ENCODE measurements around the gene USP20.

USP20 gene

DNA sequence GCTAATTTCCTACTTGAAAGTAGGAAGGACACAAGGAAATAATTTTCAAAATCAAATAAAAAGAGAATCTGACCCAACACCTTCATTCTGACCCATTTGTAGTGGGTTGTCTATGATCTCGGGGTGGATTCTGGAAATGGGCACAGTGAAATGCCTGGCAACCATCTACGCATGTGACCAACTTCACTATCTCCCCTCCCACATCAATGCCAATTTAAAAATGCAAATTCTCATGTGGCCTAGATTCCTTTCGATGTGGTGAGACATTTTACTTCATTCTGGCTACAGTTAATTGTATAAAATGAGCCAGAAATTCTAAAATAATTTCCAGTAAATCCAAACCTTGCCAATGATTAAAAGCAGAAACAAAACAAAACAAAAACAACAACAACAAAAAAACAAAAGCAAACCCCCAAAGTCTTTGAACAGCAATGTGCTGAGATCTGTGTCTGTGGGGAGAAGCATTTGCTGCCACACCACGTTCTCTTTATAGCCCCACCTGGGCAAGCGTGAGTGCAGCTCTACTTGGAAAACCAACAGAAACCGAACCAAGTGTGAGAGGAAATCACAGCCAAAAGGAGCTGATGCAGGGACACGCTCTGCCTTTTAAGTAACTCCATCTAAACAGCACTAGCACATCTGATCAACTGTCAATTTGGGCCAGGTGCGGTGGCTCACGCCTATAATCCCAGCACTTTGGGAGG is 59.0 kb downstream of the USP20 start:
- DNase-seq = peak in 1 of 2 donors; percentile 68

DNA sequence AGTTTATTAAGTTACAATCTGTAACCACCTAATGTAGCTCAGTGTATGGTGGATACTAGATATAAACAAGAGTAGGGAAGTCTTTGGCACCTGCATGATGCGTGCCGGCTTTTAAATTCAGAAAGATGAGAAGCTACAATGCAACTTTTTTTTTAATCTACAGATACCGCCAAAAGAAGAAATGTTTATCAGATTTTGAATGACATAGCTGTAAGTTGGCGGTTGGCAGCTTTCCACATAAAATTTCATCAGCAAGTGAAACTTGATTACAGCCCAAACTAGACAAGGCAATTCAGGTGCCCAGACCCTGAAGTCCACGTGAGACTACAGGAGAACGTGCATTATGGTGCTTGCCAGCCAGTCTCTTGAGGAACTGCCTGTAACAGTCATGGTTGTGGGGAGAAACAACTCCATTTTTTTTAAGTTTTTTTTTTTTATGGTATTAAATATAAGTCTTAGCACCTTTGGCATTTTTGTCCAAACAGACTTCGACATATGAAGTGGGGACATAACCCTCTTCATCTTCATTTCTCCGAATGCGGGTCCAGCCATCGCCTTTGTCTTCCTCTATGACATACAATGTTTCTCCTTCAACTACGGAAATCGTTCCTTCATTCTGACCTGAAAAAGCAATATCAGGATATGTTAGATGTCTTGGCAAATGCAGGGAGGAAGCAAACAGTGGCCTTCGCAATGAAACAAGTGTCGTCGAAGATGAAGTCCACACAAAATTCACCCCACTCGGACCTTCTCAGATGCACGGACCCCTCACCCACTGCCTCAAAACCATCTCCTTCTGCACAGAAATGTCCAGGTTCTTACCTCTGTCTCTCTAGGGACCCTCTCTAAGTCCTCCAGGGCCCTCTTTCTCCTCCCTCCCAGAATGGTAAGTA is 60.4 kb downstream of the USP20 start:
- peak; percentile 51 to 62 for DNase-seq

DNA sequence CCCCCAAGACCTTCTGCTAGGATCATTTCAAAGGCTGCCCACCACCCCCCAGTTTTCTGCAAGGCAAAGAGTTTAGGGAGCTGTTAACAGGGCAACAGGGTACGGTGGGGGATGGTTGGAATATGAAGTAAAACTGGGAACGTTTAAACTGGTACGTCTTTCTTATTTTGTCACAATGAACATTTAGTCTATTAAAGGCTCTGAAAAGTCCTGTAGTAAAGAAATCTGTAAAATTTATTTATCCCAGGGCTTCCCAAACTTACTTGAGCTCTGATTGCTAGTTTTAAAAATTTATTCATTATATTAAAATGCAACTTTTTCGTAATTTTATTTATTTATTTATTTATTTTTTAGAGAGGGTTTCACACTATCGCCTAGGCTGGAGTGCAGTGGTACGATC is 62.0 kb downstream of the USP20 start:
- DNase-seq = no peak

DNA sequence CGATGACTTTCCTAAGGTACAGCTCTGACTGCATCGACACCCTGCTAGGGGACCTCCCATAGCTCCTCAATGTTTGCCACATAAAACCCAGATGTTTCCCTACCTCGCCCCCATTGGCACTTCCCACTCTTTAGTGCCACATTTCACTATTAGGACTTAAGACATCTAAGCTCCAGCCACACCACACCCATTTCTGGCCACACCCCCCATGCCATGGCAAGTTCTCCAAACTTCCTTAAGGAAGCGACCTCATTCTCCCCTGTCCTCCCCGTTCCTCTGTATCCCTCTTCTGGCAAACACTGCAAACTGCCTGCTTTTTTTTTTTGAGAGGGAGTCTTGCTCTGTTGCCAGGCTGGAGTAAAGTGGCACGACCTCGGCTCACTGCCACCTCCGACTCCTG is 62.9 kb downstream of the USP20 start:
- DNase-seq = no peak

DNA sequence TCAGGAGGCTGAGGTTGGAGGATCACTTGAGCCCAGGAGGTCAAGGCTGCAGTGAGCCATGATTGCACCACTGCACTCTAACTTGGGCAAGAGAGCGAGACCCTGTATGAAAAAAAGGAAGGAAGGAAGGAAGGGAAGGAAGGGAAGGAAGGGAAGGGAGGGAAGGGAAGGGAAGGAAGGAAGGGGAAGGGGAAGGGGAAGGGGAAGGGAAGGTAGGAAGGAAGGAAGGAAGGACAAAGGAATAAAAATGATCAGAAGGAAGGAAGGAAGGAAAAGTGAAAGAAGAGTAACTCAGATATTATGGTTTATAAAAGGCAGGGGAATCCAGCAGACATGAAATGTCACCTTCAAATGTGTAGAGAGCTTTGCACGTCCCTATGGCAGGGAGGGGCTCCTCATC is 64.4 kb downstream of the USP20 start:
- DNase-seq = no peak

DNA sequence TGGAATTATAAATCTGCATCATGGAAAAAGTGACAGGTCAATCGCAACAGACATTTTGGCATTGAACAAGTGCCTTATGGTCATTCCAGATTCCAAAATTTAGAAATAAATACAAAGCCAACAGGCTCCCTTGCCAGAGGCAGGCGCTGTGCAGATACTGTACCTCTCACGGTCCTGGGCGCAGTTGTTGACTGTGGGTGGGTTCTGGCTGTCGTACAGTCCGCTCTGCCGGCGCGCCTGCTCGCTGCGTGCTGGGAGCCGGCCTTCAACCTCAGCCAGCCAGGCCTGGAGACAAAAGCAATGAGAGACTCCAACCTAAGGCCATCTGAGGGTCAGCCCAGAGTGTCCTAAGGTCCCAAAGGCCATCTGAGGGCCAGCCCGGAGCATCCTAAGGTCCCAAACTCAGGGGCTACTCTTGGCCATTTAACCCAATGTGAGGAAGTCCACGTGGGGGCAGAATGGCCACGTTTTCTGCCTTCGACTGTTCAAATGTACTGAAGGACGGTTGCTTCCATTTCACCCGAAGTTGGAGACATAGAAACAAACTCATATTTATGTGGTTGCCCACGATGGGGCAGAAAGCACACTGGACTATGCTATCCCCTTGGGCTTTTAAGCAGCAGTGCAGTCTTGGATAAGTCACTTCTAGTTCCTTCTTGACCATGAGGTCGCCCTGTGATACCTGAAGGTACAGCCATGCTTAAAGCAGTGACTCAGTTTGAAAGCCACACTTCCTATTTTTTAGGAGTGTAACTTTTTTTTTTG is 65.2 kb downstream of the USP20 start:
- DNase-seq = no peak

DNA sequence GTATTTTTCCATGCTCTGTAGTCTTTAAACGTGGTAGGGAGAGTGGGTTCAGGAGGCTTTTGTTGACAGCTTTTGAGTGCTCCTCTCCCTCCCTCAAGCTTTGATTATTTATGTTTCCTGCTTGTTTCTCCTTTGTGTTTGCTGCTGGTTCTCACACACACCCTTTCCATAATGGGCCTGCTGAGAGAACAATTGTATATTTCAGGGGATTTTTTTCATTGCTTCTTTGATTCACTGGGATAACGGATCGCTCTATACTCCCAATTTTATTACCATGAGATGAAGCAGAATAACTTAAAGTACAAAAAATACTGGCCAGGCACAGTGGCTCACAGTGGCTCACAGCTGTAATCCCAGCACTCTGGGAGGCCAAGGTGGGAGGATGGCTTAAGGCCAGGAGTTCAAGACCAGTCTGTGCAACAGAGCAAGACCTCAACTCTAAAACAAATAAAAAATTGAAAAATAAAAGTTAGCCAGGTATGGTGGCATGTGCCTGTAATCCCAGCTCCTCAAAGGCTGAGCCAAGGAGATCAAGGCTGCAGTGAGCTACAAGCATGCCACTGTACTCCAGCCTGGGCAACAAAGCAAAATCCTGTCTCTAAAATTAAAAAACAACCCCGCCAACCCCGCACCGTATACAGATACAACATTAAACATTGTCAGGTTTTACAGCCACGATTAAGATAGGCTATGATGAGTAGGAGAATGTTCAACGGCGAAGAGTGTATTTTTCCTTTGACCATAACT is 66.9 kb downstream of the USP20 start:
- no peak for DNase-seq

DNA sequence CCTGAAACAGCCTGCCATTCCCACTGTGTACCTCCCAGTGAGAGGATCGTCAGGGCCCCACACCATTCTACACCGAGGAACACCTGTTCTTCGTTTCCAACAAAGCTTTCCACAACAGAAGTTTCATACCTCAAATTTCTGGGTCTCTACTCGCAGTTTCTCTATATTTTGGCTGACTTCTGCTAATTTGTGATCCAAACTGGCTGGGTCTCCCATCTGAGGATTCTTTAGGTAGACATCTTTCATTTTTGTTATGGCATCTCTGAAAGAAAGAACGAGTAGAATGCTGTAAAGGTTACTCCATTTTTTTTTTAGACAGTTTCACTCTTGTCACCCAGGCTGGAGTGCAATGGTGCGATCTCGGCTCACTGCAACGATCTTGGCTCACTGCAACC is 67.5 kb downstream of the USP20 start:
- no peak for DNase-seq

DNA sequence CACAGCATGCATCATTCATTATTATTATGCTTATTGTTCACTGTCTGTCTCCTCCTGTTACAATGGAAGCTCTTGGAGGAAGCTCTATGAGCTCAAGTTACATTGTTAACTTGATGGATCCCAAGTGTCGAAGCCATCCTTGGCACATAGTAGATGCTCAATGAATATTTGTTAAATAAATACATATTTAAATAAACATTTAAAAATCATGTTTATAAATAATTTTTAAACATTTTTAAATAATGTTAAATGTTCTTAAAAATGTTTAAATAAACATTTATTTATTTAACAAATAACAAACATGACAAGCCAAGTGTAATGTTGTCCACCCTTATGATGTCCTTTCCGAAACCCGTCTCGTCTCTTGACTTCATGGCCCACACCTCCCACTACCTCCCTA is 69.5 kb downstream of the USP20 start:
- no peak for DNase-seq

DNA sequence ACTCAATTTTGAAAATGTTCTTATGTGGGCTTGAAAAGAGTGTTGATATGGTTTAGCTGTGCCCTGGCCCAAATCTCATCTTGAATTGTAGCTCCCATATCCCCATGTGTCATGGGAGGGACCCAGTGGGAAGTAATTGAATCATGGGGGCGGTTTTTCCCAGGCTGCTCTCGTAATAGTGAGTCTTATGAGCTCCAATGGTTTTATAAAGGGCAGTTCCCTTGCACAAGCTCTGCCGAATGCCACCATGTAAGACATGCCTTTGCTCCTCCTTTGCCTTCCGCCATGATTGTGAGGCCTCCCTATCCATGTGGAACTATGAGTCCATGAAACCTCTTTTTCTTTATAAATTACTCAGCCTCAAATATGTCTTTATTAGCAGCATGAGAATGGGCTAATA is 71.0 kb downstream of the USP20 start:
- no peak for DNase-seq

DNA sequence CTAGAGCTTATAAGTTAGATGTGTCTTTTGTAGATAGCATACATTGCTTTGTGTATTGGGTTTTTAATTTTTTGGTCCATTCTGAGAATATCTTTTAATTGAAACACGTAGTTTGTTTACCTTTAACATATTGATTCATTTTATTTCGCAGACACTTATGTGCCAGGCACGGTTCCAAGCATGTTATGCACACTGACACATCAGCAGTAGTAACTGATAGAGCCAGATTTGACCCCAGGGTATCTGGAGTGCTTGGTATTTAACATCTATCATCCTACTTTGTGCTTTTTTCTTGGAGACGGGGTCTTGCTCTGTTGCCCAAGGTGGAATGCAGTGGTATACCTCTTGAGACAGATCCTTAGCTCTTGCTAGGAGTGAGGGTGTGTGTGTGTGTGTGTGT is 71.9 kb downstream of the USP20 start:
- no peak for DNase-seq

DNA sequence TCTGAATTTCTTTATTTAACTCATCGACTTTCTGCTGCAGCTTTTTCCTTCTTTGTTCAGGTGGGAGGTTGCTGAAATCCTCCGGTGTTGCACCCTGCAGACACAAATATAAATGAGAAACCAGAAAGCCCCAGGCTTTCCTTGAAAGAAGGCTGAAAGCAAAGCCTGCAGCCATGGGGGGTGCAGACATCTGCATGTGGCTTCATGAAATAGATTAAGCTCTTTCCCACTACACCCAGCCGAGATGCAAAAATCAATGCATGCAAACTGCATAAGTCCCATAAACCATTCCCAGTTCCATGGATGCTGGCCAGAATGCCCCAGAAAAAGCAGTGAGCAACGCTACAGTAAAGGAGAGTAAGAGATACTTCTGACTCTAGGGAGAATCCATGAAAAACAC is 73.6 kb downstream of the USP20 start:
- no peak for DNase-seq

DNA sequence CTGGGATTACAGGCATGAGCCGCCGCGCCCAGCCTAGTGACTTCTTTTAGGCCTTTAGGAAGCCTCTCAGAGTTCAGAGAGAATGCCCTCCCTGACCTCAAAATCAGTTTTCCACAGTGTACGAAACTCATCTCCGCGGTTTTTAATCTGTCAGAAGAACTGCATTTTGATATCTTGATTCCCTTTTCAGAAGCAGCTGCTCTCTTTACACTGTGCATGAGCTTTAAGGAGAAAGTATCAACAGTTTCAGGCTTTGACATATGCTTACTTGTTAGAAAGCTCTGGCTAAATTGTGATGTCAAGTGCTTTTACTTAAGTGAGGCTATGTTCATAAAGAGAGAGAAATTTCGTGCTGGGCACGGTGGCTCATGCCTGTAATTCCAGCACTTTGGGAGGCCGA is 74.6 kb downstream of the USP20 start:
- no peak for DNase-seq

DNA sequence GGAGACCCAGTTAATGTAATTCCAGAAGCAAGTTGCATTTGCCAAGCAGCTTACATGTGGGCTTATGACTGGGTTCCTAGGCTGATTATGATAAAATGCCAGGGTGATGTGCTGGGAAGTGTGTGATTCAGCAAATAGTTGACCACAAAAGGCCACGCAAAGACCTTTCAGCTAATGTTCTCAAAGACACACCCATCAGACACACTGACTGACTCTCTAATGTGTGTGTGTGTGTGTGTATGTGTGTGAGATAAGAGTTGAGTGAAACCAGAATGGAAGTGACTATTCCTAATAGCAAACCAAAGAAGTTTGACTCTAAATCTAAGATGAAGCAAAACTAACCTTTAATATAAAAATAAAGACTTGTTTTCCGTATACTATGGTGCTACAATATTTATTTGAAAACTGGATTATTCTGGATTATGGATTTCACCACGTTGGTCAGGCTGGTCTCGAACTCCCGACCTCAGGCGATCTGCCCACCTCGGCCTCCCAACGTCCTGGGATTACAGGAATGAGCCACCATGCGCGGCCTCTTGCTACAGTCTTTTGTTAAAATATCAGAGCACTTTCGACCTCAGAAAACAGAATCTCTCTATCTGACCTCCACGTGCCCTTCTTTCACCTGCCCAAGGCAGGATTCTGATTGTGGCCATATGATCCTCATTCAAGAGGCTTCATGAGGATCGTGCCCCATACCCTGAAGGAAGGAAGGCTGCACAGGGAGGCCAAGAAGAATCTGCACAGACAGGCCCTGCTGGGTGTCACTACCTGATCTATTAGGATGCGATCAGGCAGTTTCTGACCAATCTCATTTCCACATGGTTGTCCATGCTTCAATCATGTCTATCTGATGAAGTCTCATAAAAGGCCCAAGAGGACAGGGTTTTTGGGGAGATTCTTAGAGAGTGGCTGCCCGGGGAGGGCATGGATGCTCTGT is 75.6 kb downstream of the USP20 start:
- DNase-seq = peak in 1 of 2 donors; percentile 31

DNA sequence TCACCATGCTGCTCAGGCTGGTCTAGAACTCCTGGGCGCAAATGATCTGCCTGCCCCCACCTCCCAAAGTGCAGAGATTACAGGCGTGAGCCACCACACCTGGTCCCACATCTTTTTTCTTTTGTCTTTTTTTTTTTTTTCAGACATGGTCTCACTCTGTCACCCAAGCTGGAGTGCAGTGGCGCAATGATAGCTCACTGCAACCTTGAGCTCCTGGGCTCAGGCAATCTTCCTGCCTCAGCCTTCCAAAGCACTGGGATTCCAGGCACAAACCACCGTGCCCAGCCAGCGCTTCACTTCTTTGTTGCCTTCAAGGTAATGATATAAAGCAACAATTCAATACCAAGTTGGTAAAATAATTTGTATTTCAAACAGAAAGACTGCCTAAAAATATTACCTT is 78.8 kb downstream of the USP20 start:
- DNase-seq = no peak

DNA sequence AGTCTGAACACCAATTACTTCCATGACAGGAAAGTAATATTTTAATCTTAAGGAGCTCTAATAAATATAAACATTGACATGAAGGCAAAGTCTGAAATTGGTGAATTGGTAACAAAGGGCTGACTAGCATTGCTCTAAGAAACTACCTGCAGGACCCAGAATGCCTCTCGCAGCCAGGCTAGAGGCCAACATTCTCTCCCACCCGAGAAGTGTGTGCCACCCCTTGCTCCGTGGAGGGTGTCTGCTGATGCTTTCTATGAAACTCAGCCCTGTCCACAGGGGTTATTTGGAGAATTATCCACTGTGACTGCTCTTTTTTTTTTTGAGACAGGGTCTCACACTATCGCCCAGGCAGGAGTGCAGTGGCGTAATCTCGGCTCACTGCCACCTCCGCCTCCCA is 81.4 kb downstream of the USP20 start:
- DNase-seq = no peak

DNA sequence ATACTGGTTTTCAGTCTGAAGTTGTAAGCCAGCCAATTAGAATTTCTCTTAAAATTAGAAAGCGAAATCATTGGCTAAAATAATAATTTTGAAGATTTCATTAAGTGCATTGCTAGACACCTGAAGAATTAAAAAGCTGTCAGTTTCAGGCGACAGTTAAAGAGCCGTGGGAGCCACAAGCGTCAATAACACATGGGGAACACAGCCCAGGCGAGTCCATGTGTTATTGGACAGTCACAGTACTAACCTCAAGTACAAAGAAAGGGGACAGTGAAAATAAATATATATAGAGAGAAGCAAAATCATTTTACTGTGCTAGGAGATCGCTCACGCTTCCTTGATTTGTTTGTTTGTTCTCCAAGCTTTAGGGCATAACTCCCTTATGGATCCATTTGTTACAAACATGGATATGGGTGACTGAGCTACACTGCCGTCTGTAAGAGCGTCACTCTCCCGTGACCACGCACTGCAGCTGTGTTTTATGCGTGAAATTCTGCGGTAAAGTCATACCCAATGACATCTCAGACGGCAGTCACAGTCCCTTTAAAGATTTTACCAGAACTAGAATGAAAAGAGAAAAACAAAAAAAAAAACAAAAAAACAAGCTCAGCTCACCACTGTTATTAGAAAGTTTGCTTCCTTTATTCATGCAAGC is 83.2 kb downstream of the USP20 start:
- DNase-seq = no peak

DNA sequence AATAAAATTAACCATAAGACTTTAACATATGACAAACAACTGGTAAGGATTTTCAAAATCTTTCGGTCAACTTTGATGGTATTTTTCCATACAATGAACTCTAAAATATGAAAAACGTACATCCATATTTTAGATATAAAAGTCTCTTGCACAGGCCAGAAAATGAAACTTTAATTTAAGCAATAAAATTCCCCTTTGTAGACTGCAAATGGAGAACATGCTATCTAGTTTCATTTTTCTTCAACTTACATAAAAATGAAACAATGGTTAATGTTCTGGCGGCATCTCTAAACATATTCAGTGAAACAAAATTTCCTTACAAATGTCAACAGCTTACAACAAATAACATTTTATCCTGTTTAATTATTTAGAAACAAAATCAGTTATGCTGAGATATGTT is 84.0 kb downstream of the USP20 start:
- no peak for DNase-seq

DNA sequence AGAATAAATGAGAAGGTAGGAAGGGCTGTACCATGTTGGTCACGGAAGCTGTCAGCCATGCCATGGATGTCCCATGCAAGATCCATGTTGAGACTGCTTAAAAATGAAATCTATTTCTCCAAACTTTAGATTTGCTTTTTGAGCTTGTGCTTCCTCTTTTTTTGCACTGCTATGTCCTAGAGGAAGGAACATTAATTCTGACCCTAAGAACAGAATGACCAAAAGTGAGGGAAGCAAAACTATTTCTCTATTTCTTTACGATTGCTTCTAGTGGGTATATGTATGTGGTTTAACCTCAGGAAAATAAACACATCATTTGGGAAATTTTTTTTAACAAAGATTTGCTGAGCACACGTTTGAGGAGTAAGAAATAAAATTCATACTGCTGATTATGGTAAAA is 84.6 kb downstream of the USP20 start:
- DNase-seq = no peak

DNA sequence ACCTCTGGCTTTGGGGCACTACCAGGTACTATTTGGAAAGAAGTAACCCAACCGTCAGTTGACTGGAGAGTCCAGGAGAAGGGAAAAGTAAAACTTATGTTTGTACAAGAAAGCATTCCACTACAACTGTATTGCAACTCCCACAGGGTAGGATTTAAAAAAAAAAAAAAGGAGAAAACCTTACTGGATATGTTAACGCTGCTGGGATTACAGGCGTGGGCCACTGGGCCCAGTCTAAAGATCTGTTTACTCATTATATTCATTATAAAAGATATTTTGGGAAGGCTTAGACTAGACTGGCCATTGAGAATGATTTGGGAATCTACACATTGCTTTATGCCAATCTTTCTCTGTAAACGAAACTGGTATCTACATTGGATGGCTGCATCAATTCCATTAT is 86.6 kb downstream of the USP20 start:
- DNase-seq = no peak

DNA sequence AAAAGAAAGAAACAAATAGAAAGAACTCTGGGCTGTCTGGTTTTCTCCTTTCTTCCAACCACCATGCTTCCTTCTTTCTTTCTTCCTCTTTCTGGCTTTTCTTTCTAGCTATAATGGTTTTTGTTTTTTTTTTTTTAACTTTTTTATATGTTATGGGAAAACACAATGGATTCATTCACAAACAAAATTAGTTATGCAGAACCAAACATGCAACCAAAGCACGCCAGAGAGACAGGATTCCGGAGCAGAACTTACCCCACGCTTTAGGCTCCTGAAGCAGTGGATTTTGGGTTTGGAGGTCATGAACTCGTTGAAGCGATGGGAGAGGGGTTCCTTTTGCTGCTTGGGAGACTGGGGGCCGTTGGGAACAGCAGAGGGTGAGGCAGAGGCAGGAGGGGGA is 88.3 kb downstream of the USP20 start:
- DNase-seq = no peak
